ENCODE data around the gene OR4A15.

Gene OR4A15

GRCh38 chr11:55345306-55345705, 22.5 kb upstream of the OR4A15 start:
- Histone ChIP-seq H3F3A (ENCODE audit: insufficient read depth) (no peaks in the 10 kb centered on the region), H3K36me3 (ENCODE audit: low read length) (no peaks in the 10 kb centered on the region), H3K4me3 (ENCODE audit: insufficient read depth, low read length, poor library complexity, severe bottlenecking) (no peak overlapping the region), H4K20me1 (ENCODE audit: low read depth, low read length) (no peaks in the 10 kb centered on the region), H3K9me2 (replicated peaks; ENCODE audit: insufficient read depth, low read length) (no peaks in the 10 kb centered on the region), H3K9ac (ENCODE audit: low read length) (no peak overlapping the region), H3K27ac (ENCODE audit: low read depth, low read length) (no peak overlapping the region), H3K79me2 (ENCODE audit: insufficient read depth, low read length) (no peaks in the 10 kb centered on the region), H3K9me3 (ENCODE audit: insufficient read depth, low read length) (no peaks in the 10 kb centered on the region), H2AFZ (ENCODE audit: low read depth, low read length, severe bottlenecking) (no peak overlapping the region), H3K4me2 (ENCODE audit: low read depth, low read length, poor library complexity, severe bottlenecking) (no peak overlapping the region), H3K27me3 (ENCODE audit: low read length) (no peaks in the 10 kb centered on the region)
- no peak for TF ChIP-seq EZH2phosphoT487 (conservative IDR thresholded peaks at IDR 0.05; ENCODE audit: low read length)
- TF ChIP-seq CTCF (IDR thresholded peaks at IDR 0.05; ENCODE audit: insufficient read depth, low read length, poor library complexity, severe bottlenecking), result no peak

GRCh38 chr11:55349032-55349431, 18.7 kb upstream of the OR4A15 start:
- H3K27me3 ChIP-seq (ENCODE audit: low read length), result no peaks in the 10 kb centered on the region
- H3K36me3 ChIP-seq (ENCODE audit: low read length), result no peaks in the 10 kb centered on the region
- TF ChIP-seq EZH2phosphoT487 (conservative IDR thresholded peaks at IDR 0.05; ENCODE audit: low read length) (no peak), CTCF (IDR thresholded peaks at IDR 0.05; ENCODE audit: insufficient read depth, low read length, poor library complexity, severe bottlenecking) (no peak)
- H3K9me3 ChIP-seq (ENCODE audit: insufficient read depth, low read length), result no peaks in the 10 kb centered on the region
- H4K20me1 ChIP-seq (ENCODE audit: low read depth, low read length), result no peaks in the 10 kb centered on the region
- H3K4me2 ChIP-seq (ENCODE audit: low read depth, low read length, poor library complexity, severe bottlenecking), result no peak overlapping the region
- no peak overlapping the region for H3K4me3 ChIP-seq (ENCODE audit: insufficient read depth, low read length, poor library complexity, severe bottlenecking)
- no peak overlapping the region for H2AFZ ChIP-seq (ENCODE audit: low read depth, low read length, severe bottlenecking)
- H3K9me2 ChIP-seq (replicated peaks; ENCODE audit: insufficient read depth, low read length), result no peaks in the 10 kb centered on the region
- no peak overlapping the region for H3K27ac ChIP-seq (ENCODE audit: low read depth, low read length)
- no peak overlapping the region for H3K9ac ChIP-seq (ENCODE audit: low read length)
- H3K79me2 ChIP-seq (ENCODE audit: insufficient read depth, low read length), result no peaks in the 10 kb centered on the region
- H3F3A ChIP-seq (ENCODE audit: insufficient read depth), result no peaks in the 10 kb centered on the region

- TF ChIP-seq EZH2phosphoT487 (conservative IDR thresholded peaks at IDR 0.05; ENCODE audit: low read length), result no peak
- peak; percentile 42 for TF ChIP-seq CTCF (IDR thresholded peaks at IDR 0.05; ENCODE audit: insufficient read depth, low read length, poor library complexity, severe bottlenecking)
- H3K4me2 ChIP-seq (ENCODE audit: low read depth, low read length, poor library complexity, severe bottlenecking), result no peak overlapping the region
- no peaks in the 10 kb centered on the region; the same call in 1 of the 2 replicates for H3K9me2 ChIP-seq (replicated peaks; ENCODE audit: insufficient read depth, low read length)
- H3K9ac ChIP-seq (ENCODE audit: low read length), result no peak overlapping the region
- H3K36me3 ChIP-seq (ENCODE audit: low read length), result no peaks in the 10 kb centered on the region
- no peak overlapping the region for H3K4me3 ChIP-seq (ENCODE audit: insufficient read depth, low read length, poor library complexity, severe bottlenecking)
- no peaks in the 10 kb centered on the region for H3K27me3 ChIP-seq (ENCODE audit: low read length)
- H3K27ac ChIP-seq (ENCODE audit: low read depth, low read length), result no peak overlapping the region
- no peaks in the 10 kb centered on the region for H3K9me3 ChIP-seq (ENCODE audit: insufficient read depth, low read length)
- H2AFZ ChIP-seq (ENCODE audit: low read depth, low read length, severe bottlenecking), result peak overlapping the region; percentile 24
- no peaks in the 10 kb centered on the region for H3K79me2 ChIP-seq (ENCODE audit: insufficient read depth, low read length)
- no peaks in the 10 kb centered on the region for H4K20me1 ChIP-seq (ENCODE audit: low read depth, low read length)
- H3F3A ChIP-seq (ENCODE audit: insufficient read depth), result no peaks in the 10 kb centered on the region
Observed at GRCh38 chr11:55357560-55358184, 10.1 kb upstream of the OR4A15 start.

Measured in SU-DHL-6 (cell line).